HG03095 (cell line): ENCODE data around the gene ASB3.
"Not testable (repeated sequence)": the region's sequence is repeated elsewhere in the genome, so short reads cannot be mapped to it uniquely, and the experiment has no call there.

Source experiments
- ATAC-seq: cut with Tn5 transposase; IDR thresholded peaks from one replicate; pipeline ENCODE4 v1.9.1; 2021; ENCODE audit warnings: moderate library complexity; ENCODE audit not compliant: unreplicated experiment

Gene ASB3

DNA sequence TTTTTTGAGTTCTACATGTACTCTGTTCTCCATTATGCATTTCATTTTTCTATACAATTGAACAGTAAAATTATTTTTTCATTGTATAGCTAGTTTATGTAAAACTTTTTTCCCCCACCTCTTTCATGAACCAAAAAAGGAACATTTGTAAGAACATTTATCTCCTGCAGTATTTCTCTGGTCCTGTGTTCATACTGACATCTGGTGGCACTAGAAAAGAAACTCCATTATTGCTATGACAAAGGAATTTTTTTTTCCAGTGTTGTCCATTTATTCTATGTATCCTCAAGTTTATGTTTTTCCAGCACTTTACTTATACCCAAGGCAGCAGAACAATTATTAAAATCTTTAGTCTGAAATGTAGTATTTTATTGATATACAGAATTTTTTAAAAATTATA lies 46.6 kb downstream of the ASB3 start:
- no peak for ATAC-seq

DNA sequence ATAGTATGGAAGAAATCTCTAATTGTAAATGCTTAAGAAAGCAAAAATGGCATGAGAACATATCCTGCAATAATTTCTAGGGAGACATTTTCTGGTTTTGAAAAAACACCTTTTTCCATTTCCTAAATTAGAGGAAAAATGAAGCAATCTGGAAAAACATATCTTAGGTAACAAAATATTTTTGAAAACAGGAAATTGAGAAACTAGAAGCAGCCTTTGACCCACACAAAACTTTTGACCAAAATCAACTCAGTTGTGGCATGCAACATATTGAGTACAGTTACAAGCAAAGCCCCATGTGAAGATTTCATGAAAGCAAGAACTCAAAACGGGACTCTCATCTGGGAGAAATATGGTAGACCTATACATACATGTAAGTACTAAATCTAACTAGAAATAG lies 47.7 kb downstream of the ASB3 start:
- ATAC-seq = no peak

DNA sequence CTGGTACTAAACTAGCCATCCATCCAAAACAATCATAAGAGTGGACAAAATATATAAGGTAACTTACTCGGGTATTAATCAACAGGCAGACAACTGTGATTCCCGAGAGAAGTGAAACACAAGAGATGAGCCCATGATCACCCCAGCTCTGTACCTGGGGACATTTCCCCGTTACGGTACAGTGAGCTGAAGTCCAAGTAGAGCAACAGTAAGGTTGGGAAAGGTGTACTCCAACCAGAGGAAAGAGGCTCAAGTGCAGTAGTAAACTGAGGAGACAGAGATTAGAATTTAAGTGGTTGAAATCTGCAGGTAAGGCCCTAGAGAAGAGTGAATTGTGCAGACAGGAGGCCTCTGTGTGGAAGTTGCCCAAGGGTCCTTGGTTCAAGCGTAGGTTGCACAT lies 49.7 kb downstream of the ASB3 start:
- no peak for ATAC-seq

DNA sequence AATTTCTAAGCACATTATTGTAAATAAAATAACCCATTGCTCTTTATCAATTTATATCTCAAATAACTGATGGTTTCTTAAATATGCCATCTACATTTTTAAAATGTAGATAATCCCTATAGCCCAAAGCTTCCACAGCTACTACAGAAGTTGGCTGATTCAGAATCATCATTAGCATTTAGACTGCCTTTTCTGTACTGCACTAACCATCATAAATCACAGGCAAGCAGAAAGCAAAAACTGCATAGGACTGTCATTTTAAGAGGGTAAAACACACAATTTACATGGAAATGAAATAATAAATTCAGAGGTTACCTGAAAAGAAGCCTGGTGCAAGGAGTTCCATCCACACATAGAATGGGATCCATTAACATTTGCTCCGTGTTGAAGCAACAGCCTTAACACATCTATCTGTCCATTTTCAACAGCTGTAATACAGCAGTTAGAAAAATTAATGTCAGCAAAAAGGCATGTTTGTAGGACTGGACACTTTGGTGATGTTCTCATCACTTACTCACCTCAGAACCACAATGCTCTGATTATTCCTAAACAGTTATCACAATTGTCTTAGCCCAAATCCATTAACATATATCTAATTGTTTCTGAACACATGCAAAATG lies 57.5 kb downstream of the ASB3 start:
- no peak for ATAC-seq

DNA sequence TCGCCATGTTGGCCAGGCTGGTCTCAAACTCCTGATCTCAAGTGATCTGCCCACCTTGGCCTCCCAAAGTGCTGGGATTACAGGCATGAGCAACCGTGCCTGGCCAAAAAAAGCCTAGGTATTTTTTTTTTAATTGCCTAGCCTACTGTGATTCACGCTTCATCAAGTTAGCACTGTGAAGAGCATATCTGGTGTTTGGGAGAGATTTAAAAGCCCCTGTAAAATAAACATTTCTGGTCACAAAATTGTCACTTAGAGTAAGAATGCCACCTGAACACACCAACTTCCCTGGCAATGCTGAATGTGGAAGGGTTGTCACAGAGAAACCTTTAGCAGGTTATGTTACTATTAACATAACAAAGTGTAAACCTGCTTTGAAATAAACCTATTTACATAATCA lies 58.8 kb downstream of the ASB3 start:
- ATAC-seq = no peak

DNA sequence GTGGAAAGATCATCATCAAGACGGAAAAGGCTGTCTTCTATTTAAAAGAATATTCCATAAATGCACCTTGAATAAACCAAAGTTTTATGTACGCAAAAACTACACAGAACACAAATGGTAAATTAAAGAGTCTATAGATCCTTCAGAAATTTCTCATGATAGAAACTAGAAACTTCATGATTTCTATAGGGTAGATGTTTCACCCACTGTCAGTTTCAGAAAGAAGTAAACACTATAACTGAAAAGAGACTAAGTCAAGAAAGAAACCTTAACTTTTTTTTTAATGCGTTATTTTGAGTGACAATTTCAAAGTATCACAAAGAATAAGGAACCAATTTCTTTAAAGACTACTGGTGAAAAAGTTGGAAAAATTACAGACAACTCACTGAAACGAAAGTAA lies 61.1 kb downstream of the ASB3 start:
- no peak for ATAC-seq

DNA sequence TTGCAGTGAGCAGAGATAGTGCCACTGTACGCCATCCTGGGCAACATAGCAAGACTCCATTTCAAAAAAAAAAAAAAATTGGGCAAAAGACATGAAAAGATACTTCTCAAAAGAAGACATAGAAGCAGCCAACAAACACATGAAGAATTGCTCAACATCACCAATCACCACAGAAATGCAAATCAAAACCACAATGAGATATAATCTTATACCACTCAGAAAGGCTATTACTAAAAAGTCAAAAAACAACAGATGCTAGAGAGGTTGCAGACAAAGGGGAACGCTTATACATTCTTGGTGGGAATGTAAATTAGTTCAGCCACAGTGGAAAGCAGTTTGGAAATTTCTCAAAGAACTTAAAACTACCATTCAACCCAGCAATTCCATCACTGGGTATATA lies 62.2 kb downstream of the ASB3 start:
- ATAC-seq = no peak

DNA sequence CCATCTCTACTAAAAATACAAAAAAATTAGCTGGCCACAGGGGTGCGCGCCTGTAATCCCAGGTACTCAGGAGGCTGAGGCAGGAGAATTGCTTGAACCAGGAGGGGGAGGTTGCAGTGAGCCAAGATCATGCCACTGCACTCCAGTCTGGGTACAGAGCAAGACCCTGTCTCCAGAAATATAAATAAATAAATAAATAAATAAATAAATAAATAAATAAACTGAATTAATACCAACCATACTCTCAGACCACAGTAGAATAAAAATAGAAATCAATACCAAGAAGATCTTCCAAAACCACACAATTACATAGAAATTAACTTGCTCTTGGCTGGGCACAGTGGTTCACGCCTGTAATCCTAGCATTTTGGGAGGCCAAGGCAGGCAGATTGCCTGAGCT lies 65.8 kb downstream of the ASB3 start:
- not testable (repeated sequence) for ATAC-seq

DNA sequence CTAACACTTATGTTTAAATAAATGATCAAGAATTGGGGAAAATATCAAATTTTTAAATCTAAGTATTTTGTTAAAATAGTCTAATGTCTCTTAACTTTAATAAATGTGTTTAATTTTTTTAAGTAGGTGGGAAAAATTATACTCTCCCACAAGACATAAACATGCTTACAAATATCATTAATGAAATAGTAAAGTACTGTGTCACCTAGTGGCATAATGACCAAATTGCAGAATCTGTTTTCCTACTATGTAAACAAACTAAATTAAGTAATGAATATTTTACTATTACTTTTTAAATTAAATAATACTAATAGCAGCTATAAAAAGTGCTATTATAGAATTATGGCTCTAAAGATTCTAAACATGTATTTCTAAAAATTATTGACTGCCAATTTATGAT lies 71.2 kb downstream of the ASB3 start:
- no peak for ATAC-seq

DNA sequence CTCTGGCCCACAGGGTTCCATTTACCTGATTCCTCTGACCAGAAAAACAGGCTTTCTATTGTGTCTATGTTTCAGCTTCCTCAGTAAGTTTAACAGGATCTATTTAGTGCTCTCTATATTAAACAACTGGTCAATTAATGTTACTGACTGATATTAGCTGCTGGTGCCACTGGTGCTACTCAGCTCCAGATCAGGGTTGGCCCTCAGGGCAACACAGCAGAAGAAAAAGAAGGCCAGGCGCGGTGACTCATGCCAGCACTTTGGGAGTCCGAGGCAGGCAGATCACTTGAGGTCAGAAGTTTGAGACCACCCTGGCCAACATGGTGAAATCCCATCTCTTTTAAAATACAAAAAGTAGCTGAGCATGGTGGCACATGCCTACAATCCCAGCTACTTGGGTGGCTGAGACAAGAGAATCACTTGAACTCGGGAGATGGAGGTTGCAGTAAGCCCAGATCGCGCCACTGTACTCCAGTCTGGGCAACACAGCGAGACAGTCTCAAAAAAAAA lies 75.4 kb downstream of the ASB3 start:
- ATAC-seq = no peak

DNA sequence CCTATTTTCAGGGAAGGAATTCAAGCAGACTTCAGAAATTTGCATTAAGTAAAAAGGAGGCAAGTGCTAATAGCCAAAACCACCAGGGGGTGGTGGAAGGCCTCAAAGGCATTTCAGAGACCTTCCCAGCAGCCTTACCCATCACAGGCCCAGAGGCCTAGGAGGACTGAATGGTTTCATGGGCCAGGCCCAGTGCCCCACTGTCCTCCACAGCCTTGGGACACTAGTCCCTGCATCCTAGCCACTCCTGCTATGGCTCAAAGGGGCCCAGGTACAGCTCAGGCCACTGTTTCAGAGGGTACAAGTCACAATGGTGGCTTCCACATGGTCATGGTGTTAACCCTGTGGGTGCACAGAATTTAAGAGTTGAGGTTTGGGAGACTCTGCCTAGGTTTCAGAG lies 77.8 kb downstream of the ASB3 start:
- ATAC-seq = no peak

DNA sequence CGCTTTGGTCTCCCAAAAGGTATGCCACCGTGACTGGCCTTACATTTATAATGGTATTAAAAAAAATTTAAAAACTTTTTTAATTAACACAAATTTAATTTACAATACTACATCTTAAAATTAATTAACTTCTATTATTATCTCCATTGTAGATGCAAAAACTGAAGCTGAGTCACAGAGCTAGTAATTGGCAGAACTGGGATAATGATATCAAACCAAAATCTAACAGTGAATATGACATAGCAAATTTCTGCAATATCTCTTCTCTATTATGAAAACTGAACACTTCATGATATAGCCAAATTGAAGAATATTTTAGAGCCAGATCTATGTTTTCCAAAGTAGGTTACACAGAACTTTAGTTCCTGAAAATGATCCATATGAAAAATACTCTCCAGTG lies 85.5 kb downstream of the ASB3 start:
- no peak for ATAC-seq

DNA sequence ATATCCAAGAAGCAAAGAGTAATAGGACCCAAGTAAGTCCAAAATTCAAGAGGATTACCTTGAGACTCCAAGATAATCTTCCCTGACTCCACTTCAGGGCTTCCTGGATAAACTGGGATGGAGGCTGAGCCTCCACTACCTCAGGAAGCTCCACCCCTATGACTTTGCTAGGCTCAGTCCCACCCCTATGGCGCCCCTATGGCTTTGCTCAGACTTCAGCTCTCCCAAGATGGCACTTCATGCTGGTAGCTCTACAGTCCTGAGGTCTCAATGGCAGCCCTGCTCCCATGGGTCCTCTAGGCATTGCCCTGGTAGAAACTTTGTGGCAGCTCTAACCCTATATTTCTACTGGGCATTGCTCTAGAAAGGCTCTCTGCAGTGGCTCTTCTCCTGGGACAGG lies 89.1 kb downstream of the ASB3 start:
- ATAC-seq = no peak

DNA sequence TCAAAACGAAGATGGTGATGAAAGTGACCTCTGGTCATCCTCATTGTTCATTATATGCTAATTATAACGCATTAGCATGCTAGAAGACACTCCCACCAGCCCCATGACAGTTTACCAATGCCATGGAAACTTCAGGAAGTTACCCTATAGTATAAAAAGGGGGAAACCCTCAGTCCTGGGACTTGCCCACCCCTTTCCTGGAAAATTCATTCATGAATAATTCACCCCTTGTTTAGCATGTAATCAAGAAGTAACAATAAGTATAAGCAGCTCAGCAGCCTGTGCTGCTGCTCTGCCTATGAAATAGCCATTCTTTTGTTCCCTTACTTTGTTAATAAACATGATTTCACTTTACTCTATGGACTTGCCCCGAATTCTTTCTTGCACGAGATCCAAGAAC lies 89.7 kb downstream of the ASB3 start:
- no peak for ATAC-seq

DNA sequence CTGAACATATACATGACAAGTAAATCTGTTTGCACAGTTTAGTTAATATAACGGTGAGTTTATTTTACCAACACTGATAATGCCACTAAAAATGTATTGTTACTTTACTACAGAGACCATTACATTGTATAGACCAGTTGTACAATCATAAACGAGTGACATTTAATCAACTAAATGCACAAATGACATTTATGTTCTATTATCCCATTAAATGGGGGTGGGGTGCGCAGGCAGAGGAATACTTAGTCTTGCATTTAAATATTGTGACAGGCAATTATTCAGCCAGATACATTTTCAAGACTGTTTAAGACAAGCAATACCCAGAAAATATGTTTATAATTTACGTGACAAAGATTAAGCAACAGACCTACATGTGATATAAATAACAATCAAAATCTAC lies 91.2 kb downstream of the ASB3 start:
- no peak for ATAC-seq

DNA sequence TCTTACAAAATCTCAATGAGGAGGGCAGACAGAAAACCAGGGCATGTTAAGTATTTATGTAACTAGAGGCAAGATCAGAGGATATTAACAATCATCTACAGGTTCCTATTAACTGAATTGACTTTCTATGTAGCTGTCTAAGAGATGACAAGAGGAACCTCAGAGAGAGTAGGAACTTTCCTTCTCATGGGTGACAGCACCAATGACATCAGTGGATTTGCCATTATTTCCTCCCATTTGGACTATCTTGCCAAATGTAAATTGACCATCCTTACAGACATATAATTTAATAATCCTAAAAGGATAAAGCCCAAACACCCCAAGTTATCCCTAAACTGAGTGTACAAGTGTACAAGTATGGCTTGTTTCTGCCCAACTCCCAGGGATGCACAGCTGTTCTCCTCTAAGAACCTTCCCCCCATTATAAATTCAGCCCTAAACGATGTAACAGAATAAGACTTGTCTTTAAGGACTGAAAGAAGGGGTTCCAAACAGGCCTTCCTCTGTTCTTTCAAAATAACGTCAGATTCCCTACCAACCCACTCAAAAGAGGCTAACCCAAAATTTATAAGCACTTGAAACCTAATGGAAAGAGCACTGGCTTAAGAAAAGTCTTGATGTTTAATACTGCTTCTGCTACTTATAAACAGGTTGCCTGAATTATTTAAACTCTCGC lies 92.5 kb downstream of the ASB3 start:
- no peak for ATAC-seq

DNA sequence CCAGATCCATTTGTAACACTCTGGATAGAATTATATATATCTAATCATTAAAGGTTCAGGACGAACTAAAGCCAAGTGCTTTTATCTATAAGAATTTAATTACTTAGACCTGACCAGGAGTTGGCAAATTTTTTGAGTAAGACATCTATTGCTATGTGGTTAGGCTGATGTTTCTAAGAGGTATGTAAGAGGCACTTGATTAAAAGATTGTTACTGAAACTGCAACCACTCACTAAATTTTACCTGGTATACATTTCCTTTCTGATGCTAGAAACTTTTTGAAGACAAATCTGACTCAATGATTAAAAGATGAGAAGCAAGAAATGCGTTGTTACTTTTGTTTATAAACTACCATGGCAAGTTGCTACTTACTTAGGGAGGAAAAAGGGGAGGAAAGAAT lies 95.9 kb downstream of the ASB3 start:
- no peak for ATAC-seq

DNA sequence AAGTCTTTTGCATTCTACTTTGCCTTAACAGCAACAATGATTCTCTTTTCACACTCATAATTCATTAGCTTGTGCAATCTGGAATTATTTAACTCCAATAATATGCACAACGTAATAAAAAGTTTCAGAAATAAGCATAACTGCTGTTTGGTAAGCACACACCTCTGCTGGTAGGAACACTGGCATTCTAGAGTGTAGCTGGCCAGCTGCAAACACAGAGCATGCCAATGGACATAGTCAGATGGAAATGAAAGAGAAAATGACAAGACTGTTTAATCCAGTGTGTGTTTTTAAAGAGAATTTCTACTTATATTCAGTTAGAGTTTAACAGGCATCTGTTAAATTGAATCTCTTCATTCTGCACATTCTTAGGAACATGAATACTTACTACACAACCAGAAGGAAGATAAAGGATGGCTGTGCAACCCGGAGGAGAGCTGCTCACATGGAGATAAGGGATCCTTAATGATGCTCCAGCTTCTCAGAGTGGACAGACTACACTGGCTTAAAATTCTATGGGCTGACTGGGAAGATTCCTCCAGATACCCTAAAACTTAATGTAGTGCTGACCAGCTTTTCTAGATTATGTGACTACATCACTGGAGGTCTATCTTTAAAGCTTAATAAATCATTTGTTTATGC lies 113.8 kb downstream of the ASB3 start:
- ATAC-seq = no peak

DNA sequence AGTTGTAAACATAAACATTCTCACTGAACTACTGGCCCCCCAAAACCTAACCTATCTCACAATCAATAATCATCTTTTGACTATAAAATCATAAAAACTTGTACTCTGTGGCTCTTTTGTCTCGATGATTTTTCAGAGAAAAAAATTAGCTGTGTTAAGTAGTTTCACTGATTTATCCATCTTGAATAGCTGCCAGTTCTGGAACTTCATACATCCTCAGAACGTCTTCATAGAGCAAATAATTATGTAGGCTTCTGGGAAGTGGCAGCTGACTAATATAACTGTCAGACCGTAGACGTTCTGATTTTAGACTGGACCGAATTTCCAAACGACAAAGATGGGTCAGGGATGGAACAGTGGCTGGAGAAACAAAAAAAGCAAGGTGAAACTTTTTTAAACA lies 116.4 kb downstream of the ASB3 start:
- ATAC-seq = no peak

DNA sequence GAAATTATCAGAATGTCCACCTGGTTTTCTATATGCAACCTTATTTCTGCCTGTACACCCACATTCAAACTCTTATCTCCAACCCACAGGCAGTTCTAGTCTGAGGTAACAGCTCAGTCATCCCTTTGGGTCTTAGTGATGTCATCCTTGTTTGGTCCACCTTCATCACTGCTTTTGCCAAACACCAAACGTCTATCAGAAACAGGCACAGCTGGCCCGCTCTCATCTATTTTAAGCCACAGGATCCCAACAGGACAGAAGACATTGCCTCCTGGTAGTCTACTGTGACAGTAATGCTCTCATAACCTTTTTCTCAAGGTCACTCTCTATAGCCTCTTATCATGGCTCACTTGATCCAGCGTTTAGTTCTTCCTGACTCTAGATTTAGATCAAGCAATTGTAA lies 118.1 kb downstream of the ASB3 start:
- no peak for ATAC-seq

DNA sequence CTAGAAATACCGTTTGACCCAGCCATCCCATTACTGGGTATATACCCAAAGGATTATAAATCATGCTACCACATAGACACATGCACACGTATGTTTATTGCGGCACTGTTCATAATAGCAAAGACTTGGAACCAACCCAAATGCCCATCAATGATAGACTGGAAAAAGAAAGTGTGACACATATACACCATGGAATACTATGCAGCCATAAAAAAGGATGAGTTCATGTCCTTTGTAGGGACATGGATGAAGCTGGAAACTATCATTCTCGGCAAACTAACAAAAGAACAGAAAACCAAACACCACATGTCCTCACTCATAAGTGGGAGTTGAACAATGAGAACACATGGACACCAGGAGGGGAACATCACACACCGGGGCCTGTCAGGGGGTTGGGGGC lies 119.6 kb downstream of the ASB3 start:
- ATAC-seq = not testable (repeated sequence)

DNA sequence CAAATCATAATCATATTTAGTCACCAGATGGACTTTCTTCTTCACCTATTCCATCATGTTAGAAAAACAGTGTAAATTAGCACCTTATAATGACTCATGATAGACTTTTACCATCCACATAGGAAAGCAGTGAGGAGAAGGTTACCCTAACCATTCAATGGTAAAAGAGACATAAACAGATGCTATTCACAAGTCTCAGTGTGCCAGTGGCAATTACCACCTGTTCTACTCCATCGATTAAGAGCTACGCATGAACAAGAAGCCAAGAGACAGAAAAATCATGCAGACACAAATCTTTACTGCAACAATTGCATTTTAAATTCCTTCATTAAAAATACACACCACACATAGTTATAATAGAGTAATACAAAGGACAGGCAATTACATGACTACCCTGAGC lies 125.9 kb downstream of the ASB3 start:
- ATAC-seq = no peak
